WTC11 (cell line): Measurements from ENCODE around the gene CGB8. TPM values are rescaled to one million over a fixed set of nuclear protein-coding genes. Genes with fewer than 3 reads are reported as not detected.

ENCODE experiments used
- ATAC-seq: fragments of 200-7000 bp; cut with Tn5 transposase; 2 replicates; pipeline ENCODE4 v1.10.0; 2021; ENCODE audit warnings: mild to moderate bottlenecking, moderate library complexity
- CTCF ChIA-PET: fragments of 300-600 bp; sonication (Branson Sonifier 250); formaldehyde crosslinking; loops from one replicate; lab custom pipeline; 2021; ENCODE audit warnings: antibody characterized with exemption; lab: Charles Lee
- POLR2A ChIA-PET: fragments of 350-600 bp; sonication (Branson Sonifier 250); formaldehyde crosslinking; loops from one replicate; lab custom pipeline; 2021; ENCODE audit warnings: antibody characterized with exemption; lab: Charles Lee
- DNase-seq: peaks from one replicate; pipeline ENCODE4 v3.0.0; 2021; ENCODE audit warnings: low spot score
- H3K27ac Mint-ChIP-seq: 2 replicates; pipeline ENCODE4 v1.8.0; 2021; ENCODE audit warnings: mixed read lengths
- H3K27me3 Mint-ChIP-seq: 2 replicates; pipeline ENCODE4 v1.8.0; 2021; ENCODE audit warnings: low read depth, mild to moderate bottlenecking, moderate library complexity, mixed read lengths
- H3K36me3 Mint-ChIP-seq: 2 replicates; pipeline ENCODE4 v1.8.0; 2021; ENCODE audit warnings: mixed read lengths
- H3K4me1 Mint-ChIP-seq: 2 replicates; pipeline ENCODE4 v1.8.0; 2022; ENCODE audit warnings: mixed read lengths
- H3K4me3 Mint-ChIP-seq: 2 replicates; pipeline ENCODE4 v1.8.0; 2021; ENCODE audit warnings: mild to moderate bottlenecking, moderate library complexity, mixed read lengths
- H3K9me3 Mint-ChIP-seq: 2 replicates; pipeline ENCODE4 v1.8.0; 2021; ENCODE audit warnings: mixed read lengths
- AR ChIP-seq: fragments of 250-450 bp; sonication (Bioruptor Pico); IDR thresholded peaks from 2 replicates; pipeline ENCODE4 v1.9.0; 2021; ENCODE audit warnings: mild to moderate bottlenecking
- ARID4B ChIP-seq: sonication (generic); formaldehyde crosslinking; IDR thresholded peaks from 2 replicates; pipeline ENCODE4 v1.8.0; 2023; ENCODE audit warnings: missing genetic modification reagents, mild to moderate bottlenecking, borderline replicate concordance
- CBFB ChIP-seq: sonication (generic); formaldehyde crosslinking; IDR thresholded peaks from 2 replicates; pipeline ENCODE4 v1.8.1; 2022; ENCODE audit warnings: mild to moderate bottlenecking, low read depth, missing genetic modification reagents
- CDX4 ChIP-seq: fragments of 250-450 bp; sonication (Bioruptor Pico); IDR thresholded peaks from 2 replicates; pipeline ENCODE4 v1.9.0; 2021; ENCODE audit warnings: moderate library complexity, mild to moderate bottlenecking, inconsistent platforms, borderline replicate concordance
- ETV6 ChIP-seq: sonication (generic); formaldehyde crosslinking; IDR thresholded peaks from 2 replicates; pipeline ENCODE4 v1.8.1; 2022; ENCODE audit warnings: mild to moderate bottlenecking, missing genetic modification reagents
- IRF1 ChIP-seq: sonication (generic); formaldehyde crosslinking; IDR thresholded peaks from 2 replicates; pipeline ENCODE4 v1.8.0; 2023; ENCODE audit warnings: missing genetic modification reagents
- MLX ChIP-seq: sonication (generic); formaldehyde crosslinking; IDR thresholded peaks from 2 replicates; pipeline ENCODE4 v1.8.1; 2023; ENCODE audit warnings: mild to moderate bottlenecking, missing genetic modification reagents, moderate library complexity
- NR1H2 ChIP-seq: sonication (generic); formaldehyde crosslinking; IDR thresholded peaks from 2 replicates; pipeline ENCODE4 v1.9.0; 2021; ENCODE audit warnings: mild to moderate bottlenecking, moderate library complexity, missing genetic modification reagents
- NR2C2 ChIP-seq: sonication (generic); formaldehyde crosslinking; IDR thresholded peaks from 2 replicates; pipeline ENCODE4 v1.8.0; 2022; ENCODE audit warnings: mild to moderate bottlenecking, missing genetic modification reagents
- NR3C1 ChIP-seq: sonication (generic); formaldehyde crosslinking; conservative IDR thresholded peaks from 2 replicates; pipeline ENCODE4 v1.8.1; 2023; ENCODE audit warnings: low read depth, mild to moderate bottlenecking, missing genetic modification reagents
- RELA ChIP-seq: sonication (generic); formaldehyde crosslinking; IDR thresholded peaks from 2 replicates; pipeline ENCODE4 v1.8.1; 2022; ENCODE audit warnings: missing genetic modification reagents, mild to moderate bottlenecking, borderline replicate concordance
- SMAD3 ChIP-seq: sonication (generic); formaldehyde crosslinking; IDR thresholded peaks from 2 replicates; pipeline ENCODE4 v1.8.0; 2022; ENCODE audit warnings: missing genetic modification reagents, mild to moderate bottlenecking, borderline replicate concordance
- SMAD4 ChIP-seq: sonication (generic); formaldehyde crosslinking; IDR thresholded peaks from 2 replicates; pipeline ENCODE4 v1.8.0; 2022; ENCODE audit warnings: mild to moderate bottlenecking, missing genetic modification reagents
- TP53 ChIP-seq: sonication (generic); formaldehyde crosslinking; IDR thresholded peaks from 2 replicates; pipeline ENCODE4 v1.8.1; 2023; ENCODE audit warnings: mild to moderate bottlenecking, missing genetic modification reagents
- USF1 ChIP-seq: sonication (generic); formaldehyde crosslinking; IDR thresholded peaks from 2 replicates; pipeline ENCODE4 v1.8.0; 2022; ENCODE audit warnings: mild to moderate bottlenecking, missing genetic modification reagents
- ZBTB43 ChIP-seq: sonication (generic); formaldehyde crosslinking; IDR thresholded peaks from 2 replicates; pipeline ENCODE4 v1.8.1; 2023; ENCODE audit warnings: mild to moderate bottlenecking, missing genetic modification reagents
- ZNF512 ChIP-seq: sonication (generic); formaldehyde crosslinking; IDR thresholded peaks from 2 replicates; pipeline ENCODE4 v1.8.1; 2022; ENCODE audit warnings: missing genetic modification reagents, borderline replicate concordance
- ZSCAN18 ChIP-seq: fragments of 250-450 bp; sonication (Bioruptor Pico); IDR thresholded peaks from 2 replicates; pipeline ENCODE4 v2.1.2; 2022; ENCODE audit warnings: mild to moderate bottlenecking, moderate library complexity
- total RNA-seq: library from RNA; stranded (reverse); gene quantifications from 3 replicates; pipeline ENCODE4 v1.2.3, GENCODE V29; 2021

CGB8 gene
- total RNA-seq, 1 experiment from 2014 or later: 0.31 TPM

GRCh38 chr19:49006905-49007304, 42.0 kb downstream of the CGB8 start:
- ATAC-seq: no peak
- no peak for DNase-seq
- no peak overlapping the region for H3K4me3 Mint-ChIP-seq
- H3K4me1 Mint-ChIP-seq: no peaks in the 10 kb centered on the region
- TF ChIP-seq SMAD4 (CRISPR knock-in tag) (no peak), CBFB (CRISPR knock-in tag) (no peak), AR (CRISPR knock-in tag) (no peak), ZNF512 (CRISPR knock-in tag) (no peak), ARID4B (no peak), ZSCAN18 (CRISPR knock-in tag) (no peak), IRF1 (no peak), USF1 (CRISPR knock-in tag) (no peak), NR2C2 (CRISPR knock-in tag) (no peak), RELA (CRISPR knock-in tag) (no peak), SMAD3 (CRISPR knock-in tag) (no peak)
- no peak overlapping the region for H3K27ac Mint-ChIP-seq
- H3K36me3 Mint-ChIP-seq: peaks cover 39% of the 10 kb centered on the region
- no peaks in the 10 kb centered on the region for H3K9me3 Mint-ChIP-seq
- CTCF ChIA-PET: interaction anchor here (0.9 to 1.2 kb wide), 3 partner anchors 9 to 108 kb away, joined by 3 to 4 read pairs (median 3); partner anchors contain the start of genes LIN7B and RUVBL2
- POLR2A ChIA-PET: no interaction called here
- H3K27me3 Mint-ChIP-seq: no peaks in the 10 kb centered on the region

GRCh38 chr19:49004964-49005614, 43.8 kb downstream of the CGB8 start:
- ChIA-PET POLR2A (no interaction called here), CTCF (interaction anchor here (1.0 to 1.1 kb wide), 2 partner anchors 14 to 93 kb away, joined by 3 read pairs; no protein-coding TSS in a partner anchor)
- ATAC-seq (no peak), DNase-seq (no peak)
- no peaks in the 10 kb centered on the region for H3K27me3 Mint-ChIP-seq
- peaks cover 32% of the 10 kb centered on the region for H3K36me3 Mint-ChIP-seq
- H3K27ac Mint-ChIP-seq: no peak overlapping the region
- no peaks in the 10 kb centered on the region for H3K9me3 Mint-ChIP-seq
- H3K4me1 Mint-ChIP-seq: no peaks in the 10 kb centered on the region; the same call in 1 of the 2 replicates
- H3K4me3 Mint-ChIP-seq: no peak overlapping the region
- TF ChIP-seq NR1H2 (CRISPR knock-in tag) (no peak), CDX4 (CRISPR knock-in tag) (no peak), ETV6 (no peak), MLX (CRISPR knock-in tag) (no peak), IRF1 (no peak), TP53 (no peak), SMAD4 (CRISPR knock-in tag) (no peak), ZBTB43 (no peak), NR3C1 (no peak)
